HepG2 (cell line): ENCODE measurements around the gene TAL2. TPM values are rescaled to one million over a fixed set of nuclear protein-coding genes. Genes with fewer than 3 reads are reported as not detected.
A peak's percentile ranks its signal among the peaks of the same experiment; 100 is the strongest.

Source experiments
- ARID4A ChIP-seq: sonication (generic); formaldehyde crosslinking; IDR thresholded peaks from 2 replicates; pipeline ENCODE4 v1.5.0; 2020; ENCODE audit warnings: mild to moderate bottlenecking, missing genetic modification reagents, borderline replicate concordance
- ELF4 ChIP-seq: sonication (generic); formaldehyde crosslinking; IDR thresholded peaks from 2 replicates; pipeline ENCODE4 v1.5.0; 2020; ENCODE audit warnings: missing genetic modification reagents, mild to moderate bottlenecking, moderate library complexity, borderline replicate concordance
- HDAC6 ChIP-seq: fragments of 200-600 bp; sonication (generic); IDR thresholded peaks from 2 replicates; pipeline ENCODE4 v1.7.0; 2017; ENCODE audit warnings: mild to moderate bottlenecking, antibody characterized with exemption, low read length, low read depth
- IRF9 ChIP-seq: sonication (generic); formaldehyde crosslinking; IDR thresholded peaks from 2 replicates; pipeline ENCODE4 v1.8.0; 2022; ENCODE audit warnings: missing genetic modification reagents, mild to moderate bottlenecking, borderline replicate concordance
- MXD3 ChIP-seq: IDR thresholded peaks from 2 replicates; pipeline ENCODE4 v1.6.1; 2016; ENCODE audit warnings: mild to moderate bottlenecking, missing biosample characterization, missing genetic modification reagents
- POLR2AphosphoS5 ChIP-seq: IDR thresholded peaks from 2 replicates; pipeline ENCODE4 v1.6.1; 2012; ENCODE audit warnings: low read depth, low read length
- ZFX ChIP-seq: sonication (generic); formaldehyde crosslinking; IDR thresholded peaks from 2 replicates; pipeline ENCODE4 v1.4.0; 2020; ENCODE audit warnings: mild to moderate bottlenecking, low read depth, missing genetic modification reagents, moderate library complexity
- ZMAT3 ChIP-seq: sonication (generic); formaldehyde crosslinking; conservative IDR thresholded peaks from 2 replicates; pipeline ENCODE4 v1.7.0; 2021; ENCODE audit warnings: missing genetic modification reagents
- ZNF441 ChIP-seq: sonication (generic); formaldehyde crosslinking; IDR thresholded peaks from 2 replicates; pipeline ENCODE4 v1.7.0; 2021; ENCODE audit warnings: missing genetic modification reagents, borderline replicate concordance
- ZNF597 ChIP-seq: sonication (generic); formaldehyde crosslinking; IDR thresholded peaks from 2 replicates; pipeline ENCODE4 v1.5.0; 2020; ENCODE audit warnings: missing genetic modification reagents
- ZNF619 ChIP-seq: sonication (generic); formaldehyde crosslinking; IDR thresholded peaks from 2 replicates; pipeline ENCODE4 v1.4.0; 2020; ENCODE audit warnings: mild to moderate bottlenecking, missing genetic modification reagents
- ZNF800 ChIP-seq: sonication (generic); formaldehyde crosslinking; IDR thresholded peaks from 2 replicates; pipeline ENCODE4 v1.4.0; 2020; ENCODE audit warnings: missing genetic modification reagents
- polyA plus RNA-seq, 8 experiments: library from polyadenylated mRNA; depleted of rRNA in 3 of 8; stranded (reverse) in 7 of 8; unstranded in 1 of 8; fragments of >200 nt; fragmentation: Illumina TruSeq in 4 of 8; extraction: Trizol in 4 of 8; gene quantifications; 2 replicates each; pipeline versions ENCODE4 v1.2.1 to v1.2.3, GENCODE V29; 2011 to 2016; ENCODE audit warnings: low read depth in 4 of 8, missing spikeins in 1 of 8, mixed read lengths in 1 of 8; ENCODE audit not compliant: insufficient read depth in 1 of 8
- total RNA-seq, 5 experiments: library from RNA; depleted of rRNA; stranded (reverse); fragments of >200 nt; fragmentation: Illumina TruSeq; extraction: Trizol; gene quantifications; 2 replicates each; pipeline ENCODE4 v1.2.3, GENCODE V29; 2016; ENCODE audit warnings: low read depth in 1 of 5
- TF ChIP-seq, protein P1 (sequence below): sonication (generic); formaldehyde crosslinking; IDR thresholded peaks from 2 replicates; pipeline ENCODE4 v1.4.0; 2020; ENCODE audit warnings: missing genetic modification reagents

Gene TAL2
- total and polyA plus RNA-seq, 2 of the 13 experiments (the other 11 are each of a cell fraction or from before 2014, with no cell fraction given) = 0.22 TPM; not detected in 1

GRCh38 chr9:105694848-105695581 lies 32.8 kb downstream of the TAL2 start (continued):
- peak; percentile 70 for TF ChIP-seq ARID4A
- no peak for TF ChIP-seq ZNF619 (CRISPR knock-in tag)
- TF ChIP-seq ZMAT3 (CRISPR knock-in tag) = no peak
- TF ChIP-seq ZNF597 = no peak
- 0 out of 2 replicates have a peak, but pooled peaks have one; percentile 60 for TF ChIP-seq MXD3 (CRISPR knock-in tag)
- no peak for TF ChIP-seq ZNF441 (CRISPR knock-in tag)
- TF ChIP-seq POLR2AphosphoS5 = no peak
- TF ChIP-seq, protein P1, sequence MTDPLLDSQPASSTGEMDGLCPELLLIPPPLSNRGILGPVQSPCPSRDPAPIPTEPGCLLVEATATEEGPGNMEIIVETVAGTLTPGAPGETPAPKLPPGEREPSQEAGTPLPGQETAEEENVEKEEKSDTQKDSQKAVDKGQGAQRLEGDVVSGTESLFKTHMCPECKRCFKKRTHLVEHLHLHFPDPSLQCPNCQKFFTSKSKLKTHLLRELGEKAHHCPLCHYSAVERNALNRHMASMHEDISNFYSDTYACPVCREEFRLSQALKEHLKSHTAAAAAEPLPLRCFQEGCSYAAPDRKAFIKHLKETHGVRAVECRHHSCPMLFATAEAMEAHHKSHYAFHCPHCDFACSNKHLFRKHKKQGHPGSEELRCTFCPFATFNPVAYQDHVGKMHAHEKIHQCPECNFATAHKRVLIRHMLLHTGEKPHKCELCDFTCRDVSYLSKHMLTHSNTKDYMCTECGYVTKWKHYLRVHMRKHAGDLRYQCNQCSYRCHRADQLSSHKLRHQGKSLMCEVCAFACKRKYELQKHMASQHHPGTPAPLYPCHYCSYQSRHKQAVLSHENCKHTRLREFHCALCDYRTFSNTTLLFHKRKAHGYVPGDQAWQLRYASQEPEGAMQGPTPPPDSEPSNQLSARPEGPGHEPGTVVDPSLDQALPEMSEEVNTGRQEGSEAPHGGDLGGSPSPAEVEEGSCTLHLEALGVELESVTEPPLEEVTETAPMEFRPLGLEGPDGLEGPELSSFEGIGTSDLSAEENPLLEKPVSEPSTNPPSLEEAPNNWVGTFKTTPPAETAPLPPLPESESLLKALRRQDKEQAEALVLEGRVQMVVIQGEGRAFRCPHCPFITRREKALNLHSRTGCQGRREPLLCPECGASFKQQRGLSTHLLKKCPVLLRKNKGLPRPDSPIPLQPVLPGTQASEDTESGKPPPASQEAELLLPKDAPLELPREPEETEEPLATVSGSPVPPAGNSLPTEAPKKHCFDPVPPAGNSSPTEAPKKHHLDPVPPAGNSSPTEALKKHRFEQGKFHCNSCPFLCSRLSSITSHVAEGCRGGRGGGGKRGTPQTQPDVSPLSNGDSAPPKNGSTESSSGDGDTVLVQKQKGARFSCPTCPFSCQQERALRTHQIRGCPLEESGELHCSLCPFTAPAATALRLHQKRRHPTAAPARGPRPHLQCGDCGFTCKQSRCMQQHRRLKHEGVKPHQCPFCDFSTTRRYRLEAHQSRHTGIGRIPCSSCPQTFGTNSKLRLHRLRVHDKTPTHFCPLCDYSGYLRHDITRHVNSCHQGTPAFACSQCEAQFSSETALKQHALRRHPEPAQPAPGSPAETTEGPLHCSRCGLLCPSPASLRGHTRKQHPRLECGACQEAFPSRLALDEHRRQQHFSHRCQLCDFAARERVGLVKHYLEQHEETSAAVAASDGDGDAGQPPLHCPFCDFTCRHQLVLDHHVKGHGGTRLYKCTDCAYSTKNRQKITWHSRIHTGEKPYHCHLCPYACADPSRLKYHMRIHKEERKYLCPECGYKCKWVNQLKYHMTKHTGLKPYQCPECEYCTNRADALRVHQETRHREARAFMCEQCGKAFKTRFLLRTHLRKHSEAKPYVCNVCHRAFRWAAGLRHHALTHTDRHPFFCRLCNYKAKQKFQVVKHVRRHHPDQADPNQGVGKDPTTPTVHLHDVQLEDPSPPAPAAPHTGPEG (CRISPR knock-in tag) = peak; percentile 77; the same call in 1 of the 2 replicates
- no peak for TF ChIP-seq ZNF800 (CRISPR knock-in tag)
- TF ChIP-seq ELF4 (CRISPR knock-in tag) = no peak
- TF ChIP-seq IRF9 (CRISPR knock-in tag) = 0 out of 2 replicates have a peak, but pooled peaks have one; percentile 52
- peak; percentile 70 for TF ChIP-seq ZFX (CRISPR knock-in tag)
- TF ChIP-seq HDAC6 = no peak
